Heart right ventricle (tissue), 16 donors: Measurements from ENCODE around the gene PTTG1IP. TPM values are rescaled to one million over a fixed set of nuclear protein-coding genes. Genes with fewer than 3 reads are reported as not detected.

Source experiments
- ATAC-seq, 8 donors: fragments of 200-7000 bp; cut with Tn5 transposase; one replicate each; pipeline ENCODE4 v1.9.1; 2020; ENCODE audit warnings: mild to moderate bottlenecking in 8 of 8, moderate library complexity in 8 of 8, moderate number of reproducible peaks in 1 of 8
- DNase-seq, 2 donors: peaks; one replicate each; pipeline ENCODE4 v3.0.0-alpha.2; 2020
- H3K27ac ChIP-seq, 10 donors: fragments of 200-600 bp; sonication (generic) in 2 of 10; one replicate each; pipeline versions ENCODE4 v1.5.0 to v1.8.0; 2020 to 2022; ENCODE audit warnings: mild to moderate bottlenecking in 3 of 10
- H3K27me3 ChIP-seq, 7 donors: fragments of 200-600 bp; one replicate each; pipeline ENCODE4 v1.8.0; 2021 to 2022; ENCODE audit warnings: mild to moderate bottlenecking in 2 of 7
- H3K36me3 ChIP-seq, 9 donors: fragments of 200-600 bp; sonication (generic) in 1 of 9; one replicate each; pipeline versions ENCODE4 v1.5.0 to v1.8.0; 2020 to 2022; ENCODE audit warnings: mild to moderate bottlenecking in 2 of 9
- H3K4me1 ChIP-seq, 9 donors: fragments of 200-600 bp; sonication (generic) in 1 of 9; one replicate each; pipeline versions ENCODE4 v1.5.0 to v1.8.0; 2020 to 2022; ENCODE audit warnings: mild to moderate bottlenecking in 4 of 9
- H3K4me3 ChIP-seq, 10 donors: fragments of 200-600 bp; sonication (generic) in 2 of 10; one replicate each; pipeline versions ENCODE4 v1.5.0 to v1.8.0; 2020 to 2022; ENCODE audit warnings: mild to moderate bottlenecking in 7 of 10, moderate library complexity in 2 of 10
- H3K9me3 ChIP-seq, 11 donors: fragments of 200-600 bp in 10 of 11; sonication (generic) in 2 of 11; one replicate each; pipeline versions ENCODE4 v1.5.0 to v1.8.0; 2013 to 2022; ENCODE audit warnings: mild to moderate bottlenecking in 2 of 11, control low read depth in 1 of 11, moderate library complexity in 1 of 11
- WGBS, 2 donors: extraction: QIAGEN DNeasy Blood & Tissue Kit; methylation state at CpG; one replicate each; pipeline ENCODE4 v1.1.7; 2013; ENCODE audit warnings: inconsistent platforms in 1 of 2; 5-methylcytosine and 5-hydroxymethylcytosine counted together
- intact Hi-C, 10 donors: fragments of 100-400 bp; cut with DNase I; formaldehyde crosslinking; loops; one replicate each; pipeline versions ENCODE4 v1.11.1 to v1.14.2; 2022
- polyA plus RNA-seq, 2 donors: library from polyadenylated mRNA; stranded (reverse); fragments of 200-250 nt; gene quantifications; one replicate each; pipeline ENCODE4 v1.2.3, GENCODE V29; 2013
- total RNA-seq, 10 donors: library from RNA; stranded (reverse); fragmentation: NEBNext Ultra II Directional in 3 of 10; extraction: Animal tissue kit (Norgen Biotek cat#: 25700) in 3 of 10; gene quantifications; one replicate each; pipeline versions ENCODE4 v1.2.1 to v1.2.4, GENCODE V29; 2021 to 2023
- TF ChIP-seq, protein P1 (sequence below), 9 donors: fragments of 200-600 bp; sonication (generic) in 2 of 9; IDR thresholded peaks; one replicate each; pipeline versions ENCODE4 v1.5.0 to v1.8.0; 2021 to 2022; ENCODE audit warnings: antibody characterized with exemption in 9 of 9, mild to moderate bottlenecking in 5 of 9, moderate library complexity in 1 of 9
- donor health status: Arrhythmogenic right ventricular cardiomyopathy.
- donor health status: ischemic (EF 13 %, LVEDD 7.1; RV severe dilation, severe dysfunction).
- donor health status: healthy with polysubstance abuse.
- donor health status: DM: no; HTN: yes; CAD: no.
- donor health status: DM: no; HTN: no; CAD: no.
- donor health status: ischemic (EF 25% LVEDD 6.9; RV normal size, moderate dysfunction).
- donor health status: ischemic (EF 25% LVEDD 5.7; RV mildly dilated, moderate dysfunction).
- donor health status: healthy.
- donor health status: DM: yes; HTN: yes; CAD: no.
- donor health status: Ischemic cardiomyopathy.
- donor health status: ischemic (EF 35%, LVEDD 5.7; RV mildly dilated, moderate dysfunction).
- donor health status: nonischemic (EF 11% LVEDD 7.7; RV severe dilation, severe dysfunction).
- donor health status: DM: yes; HTN: yes; CAD: no.
- donor health status: PGD.
- donor health status: ischemic (EF 29% LVEDD 5.4; RV normal size, mild dysfunction).
- donor health status: nonischemic (EF 23%, LVEDD 6.1; RV moderate dilation, normal function).

The PTTG1IP gene
- total and polyA plus RNA-seq, 12 donors, result 109 to 188 (median 148) TPM

DNA sequence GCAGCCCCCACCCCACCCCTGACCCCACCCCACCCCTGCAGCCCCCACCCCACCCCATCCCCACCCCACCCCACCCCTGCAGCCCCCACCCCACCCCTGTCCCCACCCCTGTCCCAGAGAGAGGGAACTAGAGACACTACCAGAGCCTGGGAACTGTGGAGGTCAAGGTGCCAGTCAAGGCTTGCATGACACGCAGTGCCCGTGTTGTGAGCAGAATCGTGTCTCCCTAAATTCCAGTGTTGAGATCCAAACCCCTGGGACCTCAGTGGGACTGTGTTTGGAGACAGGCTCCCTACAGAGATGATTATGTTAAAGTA, 37.2 kb downstream of the PTTG1IP start:
- intact Hi-C loops, result no loop called here
- Histone ChIP-seq H3K4me3 (no peak overlapping the region), H3K4me1 (peaks cover 0 to 10% (median 5%) of the 10 kb centered on the region in 9 donors), H3K27ac (no peak overlapping the region), H3K9me3 (no peaks in the 10 kb centered on the region), H3K27me3 (no peaks in the 10 kb centered on the region), H3K36me3 (no peaks in the 10 kb centered on the region)
- WGBS, 2 donors, result 36 to 38% methylated on average over 3 of the region's 3 CpGs
- DNase-seq (no peak), ATAC-seq (no peak)
- TF ChIP-seq, protein P1, sequence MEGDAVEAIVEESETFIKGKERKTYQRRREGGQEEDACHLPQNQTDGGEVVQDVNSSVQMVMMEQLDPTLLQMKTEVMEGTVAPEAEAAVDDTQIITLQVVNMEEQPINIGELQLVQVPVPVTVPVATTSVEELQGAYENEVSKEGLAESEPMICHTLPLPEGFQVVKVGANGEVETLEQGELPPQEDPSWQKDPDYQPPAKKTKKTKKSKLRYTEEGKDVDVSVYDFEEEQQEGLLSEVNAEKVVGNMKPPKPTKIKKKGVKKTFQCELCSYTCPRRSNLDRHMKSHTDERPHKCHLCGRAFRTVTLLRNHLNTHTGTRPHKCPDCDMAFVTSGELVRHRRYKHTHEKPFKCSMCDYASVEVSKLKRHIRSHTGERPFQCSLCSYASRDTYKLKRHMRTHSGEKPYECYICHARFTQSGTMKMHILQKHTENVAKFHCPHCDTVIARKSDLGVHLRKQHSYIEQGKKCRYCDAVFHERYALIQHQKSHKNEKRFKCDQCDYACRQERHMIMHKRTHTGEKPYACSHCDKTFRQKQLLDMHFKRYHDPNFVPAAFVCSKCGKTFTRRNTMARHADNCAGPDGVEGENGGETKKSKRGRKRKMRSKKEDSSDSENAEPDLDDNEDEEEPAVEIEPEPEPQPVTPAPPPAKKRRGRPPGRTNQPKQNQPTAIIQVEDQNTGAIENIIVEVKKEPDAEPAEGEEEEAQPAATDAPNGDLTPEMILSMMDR (IDR thresholded peaks at IDR 0.05), result no peak

DNA sequence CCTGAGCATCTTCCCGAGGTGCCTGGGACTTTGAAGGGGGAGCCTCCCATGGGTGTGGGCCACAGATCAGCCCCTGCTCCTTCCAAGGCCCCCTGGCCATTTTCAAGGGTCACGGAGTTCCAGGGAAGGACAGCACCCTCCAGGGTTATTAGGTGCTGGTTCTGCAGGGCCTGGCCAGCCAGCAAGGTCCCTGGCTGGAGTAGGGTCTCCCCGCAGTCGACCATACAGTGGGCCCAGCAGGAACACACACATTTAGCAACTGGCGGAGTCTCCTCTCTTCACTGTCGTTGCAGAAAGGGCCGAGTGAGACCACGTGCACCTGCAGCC, 37.9 kb downstream of the PTTG1IP start:
- 72 to 77% methylated on average over 8 of the region's 8 CpGs for WGBS, 2 donors
- peaks cover 0 to 10% (median 5%) of the 10 kb centered on the region in 9 donors for H3K4me1 ChIP-seq
- H3K9me3 ChIP-seq, result no peaks in the 10 kb centered on the region
- intact Hi-C loops, result no loop called here
- DNase-seq (no peak), ATAC-seq (no peak)
- H3K36me3 ChIP-seq, result no peaks in the 10 kb centered on the region
- no peak overlapping the region for H3K4me3 ChIP-seq
- TF ChIP-seq, protein P1 (IDR thresholded peaks at IDR 0.05), result no peak
- H3K27ac ChIP-seq, result no peak overlapping the region
- no peaks in the 10 kb centered on the region for H3K27me3 ChIP-seq

DNA sequence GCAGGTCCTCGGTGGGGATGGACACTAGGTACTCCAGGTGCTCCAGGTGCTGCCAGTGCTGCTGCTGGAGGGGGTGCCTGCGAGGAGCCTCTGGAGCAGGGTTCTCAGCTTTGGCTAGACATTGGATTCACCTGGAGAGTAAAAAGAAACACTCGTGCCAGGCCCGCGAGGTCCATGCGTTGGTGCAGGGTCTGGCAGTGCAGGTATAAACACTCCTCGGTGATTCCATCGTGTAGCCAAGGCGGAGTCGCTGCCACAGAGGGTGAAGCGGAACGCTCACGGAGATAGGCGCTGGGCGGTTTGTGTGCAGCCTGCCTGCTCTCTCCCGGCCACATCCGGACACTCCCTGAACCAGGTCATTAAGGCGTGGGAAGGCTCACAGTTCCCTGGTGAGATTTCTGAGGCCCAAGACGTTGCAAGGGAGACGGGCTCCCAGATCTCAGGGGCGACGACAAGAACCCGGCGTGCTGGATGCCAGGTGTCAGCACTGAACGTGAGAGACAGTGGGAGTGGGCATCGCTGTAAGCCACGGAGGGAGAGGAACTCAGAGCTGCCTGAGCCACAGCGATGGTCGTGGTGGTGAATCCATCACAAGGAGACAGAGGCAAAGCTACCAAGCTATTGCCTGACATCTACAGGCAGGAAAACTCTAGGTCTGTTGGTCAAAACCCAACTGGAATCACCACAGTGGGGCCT, 38.4 kb downstream of the PTTG1IP start:
- TF ChIP-seq, protein P1 (IDR thresholded peaks at IDR 0.05), result no peak
- H3K27ac ChIP-seq, result no peak overlapping the region
- peaks cover 0 to 10% (median 5%) of the 10 kb centered on the region in 9 donors for H3K4me1 ChIP-seq
- H3K27me3 ChIP-seq, result no peaks in the 10 kb centered on the region
- H3K9me3 ChIP-seq, result no peaks in the 10 kb centered on the region
- no peak for DNase-seq
- no peaks in the 10 kb centered on the region for H3K36me3 ChIP-seq
- WGBS, 2 donors, result 82 to 87% methylated on average over 29 of the region's 29 CpGs
- ATAC-seq, result no peak
- intact Hi-C loops, result no loop called here
- no peak overlapping the region for H3K4me3 ChIP-seq

DNA sequence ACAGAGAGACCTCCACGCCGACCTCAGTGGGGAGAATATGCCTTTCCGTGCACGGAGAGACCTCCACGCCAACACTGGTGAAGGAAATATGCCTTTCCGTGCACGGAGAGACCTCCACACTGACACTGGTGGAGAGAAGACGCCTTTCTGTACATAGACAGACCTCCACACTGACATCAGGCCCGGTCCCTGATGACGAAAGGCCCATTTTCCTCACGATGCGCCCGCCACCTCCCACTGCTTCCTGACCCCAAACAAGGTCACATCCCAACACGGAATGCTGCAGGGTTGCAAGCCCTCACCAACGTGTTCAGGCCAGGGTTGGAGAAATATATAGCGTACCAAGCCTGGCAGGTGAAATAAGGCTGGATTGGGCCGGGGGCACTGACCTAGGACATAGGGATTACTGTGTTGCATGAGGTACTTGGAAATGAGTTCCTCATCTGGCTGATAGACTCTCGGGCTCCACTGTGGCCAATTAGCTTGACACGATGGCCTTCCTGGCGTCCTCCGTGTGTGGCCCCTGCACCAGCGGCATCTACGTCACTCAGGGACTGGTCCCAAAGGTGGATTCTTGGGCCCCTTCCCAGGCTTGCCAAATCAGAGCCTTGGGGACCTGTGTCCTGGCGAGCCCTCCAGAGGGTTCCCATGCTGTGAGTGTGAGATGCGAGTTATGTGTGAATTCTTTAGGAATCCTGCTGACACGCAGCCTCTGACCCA, 39.1 kb downstream of the PTTG1IP start:
- DNase-seq (no peak), ATAC-seq (no peak)
- intact Hi-C loops, result no loop called here
- TF ChIP-seq, protein P1 (IDR thresholded peaks at IDR 0.05), result no peak
- H3K9me3 ChIP-seq, result peaks cover 0 to 3% (median 0%) of the 10 kb centered on the region in 11 donors
- 82 to 86% methylated on average over 26 of the region's 26 CpGs for WGBS, 2 donors
- peaks cover 0 to 10% (median 5%) of the 10 kb centered on the region in 9 donors for H3K4me1 ChIP-seq
- no peak overlapping the region for H3K4me3 ChIP-seq
- no peaks in the 10 kb centered on the region for H3K27me3 ChIP-seq
- H3K27ac ChIP-seq, result no peak overlapping the region
- no peaks in the 10 kb centered on the region for H3K36me3 ChIP-seq
